ENCODE data around the gene ACE2.

- TF ChIP-seq, protein P1, sequence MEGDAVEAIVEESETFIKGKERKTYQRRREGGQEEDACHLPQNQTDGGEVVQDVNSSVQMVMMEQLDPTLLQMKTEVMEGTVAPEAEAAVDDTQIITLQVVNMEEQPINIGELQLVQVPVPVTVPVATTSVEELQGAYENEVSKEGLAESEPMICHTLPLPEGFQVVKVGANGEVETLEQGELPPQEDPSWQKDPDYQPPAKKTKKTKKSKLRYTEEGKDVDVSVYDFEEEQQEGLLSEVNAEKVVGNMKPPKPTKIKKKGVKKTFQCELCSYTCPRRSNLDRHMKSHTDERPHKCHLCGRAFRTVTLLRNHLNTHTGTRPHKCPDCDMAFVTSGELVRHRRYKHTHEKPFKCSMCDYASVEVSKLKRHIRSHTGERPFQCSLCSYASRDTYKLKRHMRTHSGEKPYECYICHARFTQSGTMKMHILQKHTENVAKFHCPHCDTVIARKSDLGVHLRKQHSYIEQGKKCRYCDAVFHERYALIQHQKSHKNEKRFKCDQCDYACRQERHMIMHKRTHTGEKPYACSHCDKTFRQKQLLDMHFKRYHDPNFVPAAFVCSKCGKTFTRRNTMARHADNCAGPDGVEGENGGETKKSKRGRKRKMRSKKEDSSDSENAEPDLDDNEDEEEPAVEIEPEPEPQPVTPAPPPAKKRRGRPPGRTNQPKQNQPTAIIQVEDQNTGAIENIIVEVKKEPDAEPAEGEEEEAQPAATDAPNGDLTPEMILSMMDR (IDR thresholded peaks at IDR 0.05; ENCODE audit: low read length): no peak
- no peak for TF ChIP-seq EZH2phosphoT487 (IDR thresholded peaks at IDR 0.05; ENCODE audit: low read length)
Measured at GRCh38 chrX:15594371-15594770, 6.4 kb downstream of the ACE2 start.

Data from MM.1S (cell line).